GM19395 (cell line): ENCODE data around the gene SUB1.

Experiments used
- ATAC-seq: cut with Tn5 transposase; IDR thresholded peaks from one replicate; pipeline ENCODE4 v1.9.1; 2021; ENCODE audit warnings: mild to moderate bottlenecking, moderate library complexity; ENCODE audit not compliant: unreplicated experiment

The SUB1 gene

GRCh38 chr5:32638309-32638708, 53.0 kb downstream of the SUB1 start:
- no peak for ATAC-seq

DNA sequence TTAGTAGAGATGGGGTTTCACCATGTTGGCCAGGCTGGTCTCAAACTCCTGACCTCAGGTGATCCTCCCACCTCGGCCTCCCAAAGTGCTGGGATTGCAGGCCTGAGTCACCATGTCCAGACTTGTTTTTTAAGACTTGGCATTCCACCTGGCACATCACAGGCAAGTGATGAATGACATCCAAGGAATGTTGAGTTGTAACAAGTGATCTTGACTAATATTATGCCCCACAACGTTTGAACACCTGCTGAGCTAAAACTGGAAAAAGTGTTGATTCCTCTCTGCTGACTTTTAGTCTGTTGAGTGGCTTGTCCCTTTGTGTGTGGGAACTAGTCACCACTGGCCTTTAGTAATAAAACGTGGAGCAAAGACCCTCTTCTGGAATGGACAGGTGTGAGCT, 54.6 kb downstream of the SUB1 start:
- ATAC-seq = no peak

DNA sequence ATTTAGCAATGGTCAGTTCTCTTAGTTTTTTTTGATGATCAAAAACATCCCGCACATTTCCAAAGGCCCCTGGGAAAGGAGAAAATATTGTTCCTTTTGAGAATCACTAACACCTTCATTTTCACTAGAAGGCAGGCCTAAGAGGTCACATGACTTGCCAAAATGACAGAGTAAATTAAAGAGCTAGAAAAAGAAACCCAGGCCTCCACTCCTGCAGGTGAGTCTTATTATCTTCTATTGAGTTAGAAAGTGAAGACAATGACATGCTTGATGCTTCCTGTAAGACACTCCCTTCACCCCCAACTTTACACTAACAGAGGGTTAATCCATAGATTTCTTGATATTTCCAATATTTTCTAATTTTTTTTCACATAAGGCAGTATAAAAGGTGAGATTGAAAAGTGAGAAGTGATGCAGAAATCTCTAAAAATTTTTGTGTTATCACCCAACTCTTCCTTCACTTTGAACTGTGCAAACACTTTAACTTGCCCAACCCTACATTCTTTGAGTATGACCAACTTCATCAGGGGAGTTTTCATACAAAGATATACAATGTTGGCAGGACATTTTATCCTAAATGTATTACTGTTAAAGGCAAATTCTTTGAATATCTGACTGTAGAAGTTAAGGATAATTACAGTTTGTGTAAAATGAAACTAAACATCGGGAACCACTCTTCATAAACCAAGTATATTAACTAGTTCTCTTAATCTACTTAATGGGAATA, 57.1 kb downstream of the SUB1 start:
- no peak for ATAC-seq

DNA sequence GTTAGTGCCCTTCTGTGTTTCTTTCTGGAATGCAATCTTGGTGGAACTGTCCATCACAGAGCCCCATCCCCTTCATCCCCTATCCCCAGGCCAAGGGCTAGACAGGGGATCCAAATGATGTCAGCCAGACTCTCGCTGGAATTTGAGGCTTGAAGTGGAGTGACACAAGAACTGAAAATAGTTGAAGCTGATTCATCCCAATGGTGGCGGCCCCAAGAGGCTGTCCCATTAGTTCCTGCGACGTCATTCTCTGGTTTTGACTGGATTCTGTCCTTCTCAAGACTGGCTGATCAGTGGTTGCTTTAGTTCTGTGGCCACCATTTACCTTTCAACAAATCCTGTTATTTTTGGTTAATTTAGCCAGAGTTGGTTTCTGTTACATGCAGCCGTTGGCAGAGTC, 59.9 kb downstream of the SUB1 start:
- ATAC-seq = no peak

GRCh38 chr5:32646061-32646969, 61.0 kb downstream of the SUB1 start:
- ATAC-seq = no peak

DNA sequence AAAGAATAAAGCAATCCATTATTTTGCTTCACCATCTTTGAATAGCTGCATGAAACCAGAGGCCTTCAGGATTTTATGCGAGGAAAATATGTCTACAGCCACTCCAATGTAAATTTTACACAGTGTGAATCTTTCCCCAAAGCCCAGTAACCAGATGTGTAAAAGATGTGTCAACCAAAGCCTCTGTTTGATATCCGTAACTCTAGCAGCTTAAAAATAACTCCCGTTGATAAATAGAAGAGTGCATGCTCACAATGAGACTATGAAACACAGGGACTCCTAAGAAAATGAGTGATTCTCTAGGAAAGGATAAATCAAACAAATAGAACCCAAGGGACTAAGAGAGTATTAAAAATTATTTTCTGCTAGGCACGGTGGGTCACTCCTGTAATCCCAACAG, 65.7 kb downstream of the SUB1 start:
- no peak for ATAC-seq

DNA sequence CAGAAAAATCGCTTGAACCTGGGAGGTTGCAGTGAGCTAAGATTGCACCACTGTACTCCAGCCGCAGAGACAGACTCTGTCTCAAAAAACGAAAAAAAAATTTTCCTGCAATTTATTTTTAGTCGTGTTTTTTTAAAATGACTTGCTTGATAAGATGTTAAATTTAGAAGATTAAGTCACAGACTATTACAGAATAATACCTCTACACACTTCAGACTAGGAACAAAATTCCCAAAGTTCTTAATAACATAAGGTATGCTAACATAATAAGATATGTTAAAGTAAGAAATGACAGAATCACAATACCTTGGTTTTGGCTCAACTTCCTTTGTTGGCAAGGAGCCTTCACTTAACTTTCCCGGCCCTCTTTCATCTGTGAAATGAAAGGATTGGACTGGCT, 66.3 kb downstream of the SUB1 start:
- ATAC-seq = no peak
